GM21390 (cell line): ENCODE measurements around the gene PDCD1.
A peak's percentile ranks its signal among the peaks of the same experiment; 100 is the strongest.
"Not testable (repeated sequence)": the region's sequence is repeated elsewhere in the genome, so short reads cannot be mapped to it uniquely, and the experiment has no call there.

Experiments used
- ATAC-seq: cut with Tn5 transposase; IDR thresholded peaks from one replicate; pipeline ENCODE4 v1.9.1; 2021; ENCODE audit not compliant: unreplicated experiment

PDCD1 gene

GRCh38 chr2:241858206-241859016 lies at the start of gene PDCD1:
Gene PDCD1 (minus strand): TSS chr2:241858894. CDS start chr2:241858838, 56 bp downstream.
- peak; percentile 42 for ATAC-seq

- not testable (repeated sequence) for ATAC-seq
Observed at GRCh38 chr2:241907831-241908230, 49.1 kb upstream of the PDCD1 start.

GRCh38 chr2:241906826-241907570 lies 48.3 kb upstream of the PDCD1 start:
- no peak for ATAC-seq

GRCh38 chr2:241906378-241906770 lies 47.7 kb upstream of the PDCD1 start:
- not testable (repeated sequence) for ATAC-seq

- no peak for ATAC-seq
Observed at GRCh38 chr2:241905716-241906377, 47.2 kb upstream of the PDCD1 start.

- no peak for ATAC-seq
Observed at GRCh38 chr2:241904791-241905710, 46.4 kb upstream of the PDCD1 start.

GRCh38 chr2:241904011-241904718 lies 45.5 kb upstream of the PDCD1 start:
- ATAC-seq: no peak

GRCh38 chr2:241903121-241904010 lies 44.7 kb upstream of the PDCD1 start:
- no peak for ATAC-seq

- ATAC-seq: no peak
Observed at GRCh38 chr2:241902357-241902991, 43.8 kb upstream of the PDCD1 start.

- ATAC-seq: no peak
Observed at GRCh38 chr2:241901500-241902351, 43.0 kb upstream of the PDCD1 start.

- no peak for ATAC-seq
Observed at GRCh38 chr2:241901018-241901380, 42.3 kb upstream of the PDCD1 start.

GRCh38 chr2:241900251-241901017 lies 41.7 kb upstream of the PDCD1 start:
- ATAC-seq: no peak

GRCh38 chr2:241898463-241899270 lies 40.0 kb upstream of the PDCD1 start:
- no peak for ATAC-seq

GRCh38 chr2:241897231-241897916 lies 38.7 kb upstream of the PDCD1 start:
- no peak for ATAC-seq

- no peak for ATAC-seq
Observed at GRCh38 chr2:241896746-241897201, 38.1 kb upstream of the PDCD1 start.
